ENCODE results near the gene TBC1D22B. TPM values are rescaled to one million over a fixed set of nuclear protein-coding genes. Genes with fewer than 3 reads are reported as not detected.
"Not testable (repeated sequence)": the region's sequence is repeated elsewhere in the genome, so short reads cannot be mapped to it uniquely, and the experiment has no call there.

Gene TBC1D22B
- polyA plus RNA-seq, 1 of the 3 experiments (the other 2 are of a cell fraction): 5.3 TPM

DNA sequence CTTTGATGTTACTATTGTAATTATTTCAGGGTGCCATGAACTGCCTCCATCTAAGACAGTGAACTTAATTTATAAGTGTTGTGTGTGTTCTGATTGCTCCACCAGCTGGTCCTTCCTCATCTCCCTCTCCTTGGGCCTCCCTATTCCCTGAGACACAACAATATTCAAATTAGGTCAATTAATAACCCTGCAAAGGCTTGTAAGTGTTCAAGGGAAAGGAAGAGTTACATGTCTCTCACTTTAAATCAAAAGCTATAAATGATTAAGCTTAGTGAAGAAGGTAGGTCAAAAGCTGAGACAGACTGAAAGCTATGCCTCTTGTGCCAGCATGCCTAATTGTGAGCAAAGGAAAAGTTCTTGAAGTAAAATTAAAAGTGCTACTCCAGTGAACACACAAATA is 35.9 kb downstream of the TBC1D22B start:
- H3K79me2 ChIP-seq (ENCODE audit: insufficient read depth): no peaks in the 10 kb centered on the region
- H3F3A ChIP-seq (replicated peaks; ENCODE audit: insufficient read depth): no peaks in the 10 kb centered on the region
- no peak overlapping the region for H3K4me2 ChIP-seq
- TF ChIP-seq SIN3A (IDR thresholded peaks at IDR 0.05; ENCODE audit: borderline replicate concordance, low read depth, low read length) (no peak), USF2 (IDR thresholded peaks at IDR 0.05; ENCODE audit: borderline replicate concordance, low read depth, low read length) (no peak), YY1 (IDR thresholded peaks at IDR 0.05; ENCODE audit: low read depth) (no peak), POLR2AphosphoS5 (IDR thresholded peaks at IDR 0.05; ENCODE audit: low read depth, low read length) (no peak), EZH2phosphoT487 (IDR thresholded peaks at IDR 0.05; ENCODE audit: borderline replicate concordance, low read depth) (no peak), PBX3 (IDR thresholded peaks at IDR 0.05) (no peak), CHD2 (IDR thresholded peaks at IDR 0.05; ENCODE audit: low read length, partially characterized antibody) (no peak), ELF1 (IDR thresholded peaks at IDR 0.05) (no peak), RAD21 (IDR thresholded peaks at IDR 0.05; ENCODE audit: low read length) (no peak), EP300 (IDR thresholded peaks at IDR 0.05; ENCODE audit: borderline replicate concordance in 1 of 2, low read depth in 1 of 2, low read length in 1 of 2) (no peak)
- no peak overlapping the region for H3K9ac ChIP-seq
- no peaks in the 10 kb centered on the region for H4K20me1 ChIP-seq (ENCODE audit: insufficient read depth)
- POLR2A ChIA-PET: no interaction called here
- no peak overlapping the region for H3K4me3 ChIP-seq (ENCODE audit: low read depth in 2 of 2, low read length in 1 of 2)
- H3K4me1 ChIP-seq (ENCODE audit: control insufficient read depth in 1 of 2, insufficient read depth in 2 of 2, low read depth in 1 of 2, low read length in 1 of 2): peaks cover 0 to 3% of the 10 kb centered on the region in 2 experiments; a peak in 1 of 4 replicates
- H3K27me3 ChIP-seq (ENCODE audit: insufficient read depth): no peaks in the 10 kb centered on the region
- DNase-seq: no peak
- no peak overlapping the region for H2AFZ ChIP-seq (ENCODE audit: low read depth)
- no peak overlapping the region for H3K27ac ChIP-seq (ENCODE audit: low read depth in 2 of 2, low read length in 1 of 2)
- H3K36me3 ChIP-seq (replicated peaks in 1 of 2; ENCODE audit: control insufficient read depth in 1 of 2, insufficient read depth in 2 of 2, low read length in 1 of 2): peaks cover 25 to 58% of the 10 kb centered on the region in 2 experiments
- H3K9me3 ChIP-seq: no peaks in the 10 kb centered on the region
- H3K9me2 ChIP-seq: no peaks in the 10 kb centered on the region
- CTCF ChIA-PET: interaction anchor here (1.7 to 3.1 kb wide), 2 partner anchors 10 to 32 kb away, joined by 5 to 13 read pairs; no protein-coding TSS in a partner anchor

DNA sequence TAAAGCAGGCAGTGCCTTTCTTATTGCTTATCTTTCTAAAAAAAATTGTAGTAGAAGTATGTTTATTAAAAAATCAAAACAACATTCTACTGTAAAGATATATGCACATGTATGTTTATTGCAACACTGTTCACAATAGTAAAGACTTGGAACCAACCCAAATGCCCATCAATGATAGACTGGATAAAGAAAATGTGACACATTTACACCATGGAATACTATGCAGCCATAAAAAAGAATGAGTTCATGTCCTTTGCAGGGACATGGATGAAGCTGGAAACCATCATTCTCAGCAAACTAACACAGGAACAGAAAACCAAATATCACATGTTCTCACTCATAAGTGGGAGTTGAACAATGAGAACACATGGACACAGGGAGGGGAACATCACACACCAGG is 40.1 kb downstream of the TBC1D22B start:
- H3K9me2 ChIP-seq; H3K9ac ChIP-seq; H3K4me1 ChIP-seq (ENCODE audit: control insufficient read depth in 1 of 2, insufficient read depth in 2 of 2, low read depth in 1 of 2, low read length in 1 of 2); H3K4me3 ChIP-seq (ENCODE audit: low read depth in 2 of 2, low read length in 1 of 2); H3K4me2 ChIP-seq; H2AFZ ChIP-seq (ENCODE audit: low read depth); H3K79me2 ChIP-seq (ENCODE audit: insufficient read depth); DNase-seq; POLR2A ChIA-PET; H3K27ac ChIP-seq (ENCODE audit: low read depth in 2 of 2, low read length in 1 of 2); H4K20me1 ChIP-seq (ENCODE audit: insufficient read depth); H3F3A ChIP-seq (replicated peaks; ENCODE audit: insufficient read depth); H3K9me3 ChIP-seq; H3K27me3 ChIP-seq (ENCODE audit: insufficient read depth): not testable (repeated sequence)
- CTCF ChIA-PET: interaction anchor here (0.9 to 1.6 kb wide), 2 partner anchors 17 kb away, joined by 3 to 5 read pairs; no protein-coding TSS in a partner anchor
- peaks cover 15 to 44% of the 10 kb centered on the region in 2 experiments for H3K36me3 ChIP-seq (replicated peaks in 1 of 2; ENCODE audit: control insufficient read depth in 1 of 2, insufficient read depth in 2 of 2, low read length in 1 of 2)

DNA sequence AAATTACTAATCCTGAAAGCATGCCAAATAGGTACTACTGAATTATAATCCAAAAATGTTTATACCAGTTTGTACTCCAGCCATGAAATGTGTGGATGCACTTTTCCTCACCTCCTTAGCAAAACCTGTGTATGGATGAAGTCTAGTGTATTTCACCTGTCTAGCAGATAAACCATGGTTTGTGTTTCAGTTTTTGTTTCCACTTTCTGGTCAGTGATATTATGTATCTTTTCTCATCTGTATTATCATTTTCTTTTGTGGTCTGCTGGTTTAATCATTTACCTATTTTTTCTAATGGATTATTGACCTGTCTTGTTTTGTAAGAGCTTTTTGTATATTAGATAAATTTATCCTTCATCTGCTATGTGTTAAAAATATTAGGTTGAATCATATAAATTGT is 41.4 kb downstream of the TBC1D22B start:
- CTCF ChIA-PET: interaction anchor here (1.1 kb wide), 1 partner anchor 10 kb away, joined by 3 read pairs; no protein-coding TSS in a partner anchor
- TF ChIP-seq PBX3 (IDR thresholded peaks at IDR 0.05) (no peak), NFIC (IDR thresholded peaks at IDR 0.05; ENCODE audit: borderline replicate concordance) (no peak), FOXM1 (IDR thresholded peaks at IDR 0.05; ENCODE audit: low read depth) (no peak), ELF1 (IDR thresholded peaks at IDR 0.05) (no peak), RAD21 (IDR thresholded peaks at IDR 0.05; ENCODE audit: low read length) (no peak), FOSL2 (IDR thresholded peaks at IDR 0.05; ENCODE audit: borderline replicate concordance, low read depth) (no peak), TEAD4 (IDR thresholded peaks at IDR 0.05; ENCODE audit: borderline replicate concordance, insufficient read depth) (no peak), RCOR1 (IDR thresholded peaks at IDR 0.05; ENCODE audit: low read length) (no peak), JUND (IDR thresholded peaks at IDR 0.05) (no peak), POLR2AphosphoS5 (IDR thresholded peaks at IDR 0.05; ENCODE audit: low read depth, low read length) (no peak)
- TF ChIP-seq, protein P1, sequence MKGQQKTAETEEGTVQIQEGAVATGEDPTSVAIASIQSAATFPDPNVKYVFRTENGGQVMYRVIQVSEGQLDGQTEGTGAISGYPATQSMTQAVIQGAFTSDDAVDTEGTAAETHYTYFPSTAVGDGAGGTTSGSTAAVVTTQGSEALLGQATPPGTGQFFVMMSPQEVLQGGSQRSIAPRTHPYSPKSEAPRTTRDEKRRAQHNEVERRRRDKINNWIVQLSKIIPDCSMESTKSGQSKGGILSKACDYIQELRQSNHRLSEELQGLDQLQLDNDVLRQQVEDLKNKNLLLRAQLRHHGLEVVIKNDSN (IDR thresholded peaks at IDR 0.05; ENCODE audit: borderline replicate concordance, low read depth): no peak
- TF ChIP-seq, protein P2, sequence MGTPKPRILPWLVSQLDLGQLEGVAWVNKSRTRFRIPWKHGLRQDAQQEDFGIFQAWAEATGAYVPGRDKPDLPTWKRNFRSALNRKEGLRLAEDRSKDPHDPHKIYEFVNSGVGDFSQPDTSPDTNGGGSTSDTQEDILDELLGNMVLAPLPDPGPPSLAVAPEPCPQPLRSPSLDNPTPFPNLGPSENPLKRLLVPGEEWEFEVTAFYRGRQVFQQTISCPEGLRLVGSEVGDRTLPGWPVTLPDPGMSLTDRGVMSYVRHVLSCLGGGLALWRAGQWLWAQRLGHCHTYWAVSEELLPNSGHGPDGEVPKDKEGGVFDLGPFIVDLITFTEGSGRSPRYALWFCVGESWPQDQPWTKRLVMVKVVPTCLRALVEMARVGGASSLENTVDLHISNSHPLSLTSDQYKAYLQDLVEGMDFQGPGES (IDR thresholded peaks at IDR 0.05; ENCODE audit: low read depth, low read length): no peak

More for the DNA sequence above, 41.4 kb downstream of the TBC1D22B start:
- H4K20me1 ChIP-seq (ENCODE audit: insufficient read depth): no peaks in the 10 kb centered on the region
- H3K4me1 ChIP-seq (ENCODE audit: control insufficient read depth in 1 of 2, insufficient read depth in 2 of 2, low read depth in 1 of 2, low read length in 1 of 2): peaks cover 0 to 2% of the 10 kb centered on the region in 2 experiments; a peak in 1 of 4 replicates
- no peaks in the 10 kb centered on the region for H3K79me2 ChIP-seq (ENCODE audit: insufficient read depth)
- H3K36me3 ChIP-seq (replicated peaks in 1 of 2; ENCODE audit: control insufficient read depth in 1 of 2, insufficient read depth in 2 of 2, low read length in 1 of 2): peaks cover 22 to 39% of the 10 kb centered on the region in 2 experiments
- no peaks in the 10 kb centered on the region for H3K9me3 ChIP-seq
- H2AFZ ChIP-seq (ENCODE audit: low read depth): no peak overlapping the region
- no peak overlapping the region for H3K4me3 ChIP-seq (ENCODE audit: low read depth in 2 of 2, low read length in 1 of 2)
- H3K9me2 ChIP-seq: no peaks in the 10 kb centered on the region
- DNase-seq: no peak
- H3K4me2 ChIP-seq: no peak overlapping the region
- H3K27me3 ChIP-seq (ENCODE audit: insufficient read depth): no peaks in the 10 kb centered on the region
- no peak overlapping the region for H3K27ac ChIP-seq (ENCODE audit: low read depth in 2 of 2, low read length in 1 of 2)
- no peaks in the 10 kb centered on the region for H3F3A ChIP-seq (replicated peaks; ENCODE audit: insufficient read depth)
- H3K9ac ChIP-seq: no peak overlapping the region
- POLR2A ChIA-PET: no interaction called here
